ENCODE data around the gene TCF12.

GRCh38 chr15:57324944-57325679, 406.7 kb downstream of the TCF12 start:
- TF ChIP-seq POLR2AphosphoS5 (IDR thresholded peaks at IDR 0.05) = no peak
- no peak for TF ChIP-seq EP300 (IDR thresholded peaks at IDR 0.05; ENCODE audit: low read depth)
- TF ChIP-seq, protein P1, sequence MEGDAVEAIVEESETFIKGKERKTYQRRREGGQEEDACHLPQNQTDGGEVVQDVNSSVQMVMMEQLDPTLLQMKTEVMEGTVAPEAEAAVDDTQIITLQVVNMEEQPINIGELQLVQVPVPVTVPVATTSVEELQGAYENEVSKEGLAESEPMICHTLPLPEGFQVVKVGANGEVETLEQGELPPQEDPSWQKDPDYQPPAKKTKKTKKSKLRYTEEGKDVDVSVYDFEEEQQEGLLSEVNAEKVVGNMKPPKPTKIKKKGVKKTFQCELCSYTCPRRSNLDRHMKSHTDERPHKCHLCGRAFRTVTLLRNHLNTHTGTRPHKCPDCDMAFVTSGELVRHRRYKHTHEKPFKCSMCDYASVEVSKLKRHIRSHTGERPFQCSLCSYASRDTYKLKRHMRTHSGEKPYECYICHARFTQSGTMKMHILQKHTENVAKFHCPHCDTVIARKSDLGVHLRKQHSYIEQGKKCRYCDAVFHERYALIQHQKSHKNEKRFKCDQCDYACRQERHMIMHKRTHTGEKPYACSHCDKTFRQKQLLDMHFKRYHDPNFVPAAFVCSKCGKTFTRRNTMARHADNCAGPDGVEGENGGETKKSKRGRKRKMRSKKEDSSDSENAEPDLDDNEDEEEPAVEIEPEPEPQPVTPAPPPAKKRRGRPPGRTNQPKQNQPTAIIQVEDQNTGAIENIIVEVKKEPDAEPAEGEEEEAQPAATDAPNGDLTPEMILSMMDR (IDR thresholded peaks at IDR 0.05) = no peak

Measured in transverse colon (tissue), 4 donors.